Measurements from ENCODE around the gene LHB.

Gene LHB

DNA sequence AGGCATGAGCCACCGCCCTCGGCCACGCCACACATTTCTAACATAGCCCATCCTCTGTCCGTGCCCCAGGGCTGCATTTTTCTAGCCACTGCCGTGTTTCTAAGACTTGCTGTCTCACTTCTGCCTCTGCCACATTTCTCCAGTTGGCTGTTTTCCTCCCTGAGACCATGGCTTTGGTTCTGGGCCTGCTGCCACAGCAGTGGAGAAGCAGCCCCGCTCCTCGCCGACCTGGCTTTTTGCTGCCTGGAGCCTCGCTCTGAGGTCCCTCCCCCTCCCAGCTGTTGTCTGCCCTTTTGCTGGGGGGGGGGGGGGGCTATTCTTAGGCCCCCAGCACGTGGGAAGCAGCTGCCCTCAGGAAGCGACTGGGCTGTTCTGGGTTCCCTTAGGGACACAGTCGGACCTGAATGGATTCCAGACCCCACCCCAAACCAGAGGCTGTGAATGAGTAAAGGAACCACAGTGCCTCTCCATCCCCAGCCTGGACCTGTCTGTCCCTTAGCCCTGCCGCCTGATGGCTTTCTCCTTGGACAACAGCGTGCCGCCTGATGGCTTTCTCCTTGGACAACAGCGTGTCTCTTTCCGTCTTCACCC, 27.1 kb downstream of the LHB start:
- Histone ChIP-seq H3K79me2 (ENCODE audit: insufficient read depth, low read length) (peaks cover 38% of the 10 kb centered on the region), H3K36me3 (ENCODE audit: insufficient read depth, low read length) (peaks cover 45% of the 10 kb centered on the region), H3K9ac (ENCODE audit: low read depth, low read length) (no peak overlapping the region), H3K4me2 (ENCODE audit: insufficient read depth, low read length) (no peak overlapping the region), H3K27me3 (ENCODE audit: insufficient read depth, low read length, poor library complexity) (no peaks in the 10 kb centered on the region), H3K27ac (ENCODE audit: low read length) (no peak overlapping the region), H3K4me1 (ENCODE audit: insufficient read depth, low read length) (peaks cover 29% of the 10 kb centered on the region), H3K9me3 (ENCODE audit: insufficient read depth, low read length, severe bottlenecking) (no peaks in the 10 kb centered on the region), H4K20me1 (ENCODE audit: insufficient read depth, low read length) (peaks cover 3% of the 10 kb centered on the region), H2AFZ (ENCODE audit: low read depth, low read length) (no peak overlapping the region), H3K4me3 (ENCODE audit: low read depth in 1 of 2, low read length in 2 of 2) (no peak overlapping the region)
- ATAC-seq (ENCODE audit: insufficient read depth, low read depth) (no peak), DNase-seq (no peak)
- no peak for TF ChIP-seq EZH2 (IDR thresholded peaks at IDR 0.05; ENCODE audit: borderline replicate concordance, low read depth, low read length, severe bottlenecking)
- TF ChIP-seq, protein P1, sequence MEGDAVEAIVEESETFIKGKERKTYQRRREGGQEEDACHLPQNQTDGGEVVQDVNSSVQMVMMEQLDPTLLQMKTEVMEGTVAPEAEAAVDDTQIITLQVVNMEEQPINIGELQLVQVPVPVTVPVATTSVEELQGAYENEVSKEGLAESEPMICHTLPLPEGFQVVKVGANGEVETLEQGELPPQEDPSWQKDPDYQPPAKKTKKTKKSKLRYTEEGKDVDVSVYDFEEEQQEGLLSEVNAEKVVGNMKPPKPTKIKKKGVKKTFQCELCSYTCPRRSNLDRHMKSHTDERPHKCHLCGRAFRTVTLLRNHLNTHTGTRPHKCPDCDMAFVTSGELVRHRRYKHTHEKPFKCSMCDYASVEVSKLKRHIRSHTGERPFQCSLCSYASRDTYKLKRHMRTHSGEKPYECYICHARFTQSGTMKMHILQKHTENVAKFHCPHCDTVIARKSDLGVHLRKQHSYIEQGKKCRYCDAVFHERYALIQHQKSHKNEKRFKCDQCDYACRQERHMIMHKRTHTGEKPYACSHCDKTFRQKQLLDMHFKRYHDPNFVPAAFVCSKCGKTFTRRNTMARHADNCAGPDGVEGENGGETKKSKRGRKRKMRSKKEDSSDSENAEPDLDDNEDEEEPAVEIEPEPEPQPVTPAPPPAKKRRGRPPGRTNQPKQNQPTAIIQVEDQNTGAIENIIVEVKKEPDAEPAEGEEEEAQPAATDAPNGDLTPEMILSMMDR (IDR thresholded peaks at IDR 0.05; ENCODE audit: borderline replicate concordance, extremely low read depth, low read length, poor library complexity, severe bottlenecking), result no peak

DNA sequence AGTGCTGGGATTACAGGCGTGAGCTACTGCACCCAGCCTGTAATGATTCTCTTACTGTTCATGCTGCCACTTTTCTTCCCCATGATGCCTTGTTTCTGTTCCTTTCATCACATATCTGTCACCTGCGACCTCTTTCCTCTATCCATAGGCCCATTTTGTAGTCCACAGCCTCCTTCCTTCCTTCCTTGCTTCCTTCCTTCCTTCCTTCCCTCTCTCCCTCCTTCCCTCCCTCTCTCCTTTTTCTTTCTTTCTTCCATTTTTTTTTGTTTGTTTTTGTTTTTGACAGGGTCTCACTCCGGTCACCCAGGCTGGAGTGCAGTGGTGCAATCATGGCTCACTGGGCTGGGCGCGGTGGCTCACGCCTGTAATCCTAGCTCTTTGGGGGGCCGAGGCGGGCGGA, 28.0 kb downstream of the LHB start:
- DNase-seq, result no peak
- H2AFZ ChIP-seq (ENCODE audit: low read depth, low read length), result no peak overlapping the region
- H3K27ac ChIP-seq (ENCODE audit: low read length), result no peak overlapping the region
- H3K79me2 ChIP-seq (ENCODE audit: insufficient read depth, low read length), result peaks cover 29% of the 10 kb centered on the region
- no peak overlapping the region for H3K4me3 ChIP-seq (ENCODE audit: low read depth in 1 of 2, low read length in 2 of 2)
- no peaks in the 10 kb centered on the region for H3K9me3 ChIP-seq (ENCODE audit: insufficient read depth, low read length, severe bottlenecking)
- H3K36me3 ChIP-seq (ENCODE audit: insufficient read depth, low read length), result peaks cover 48% of the 10 kb centered on the region
- H3K4me2 ChIP-seq (ENCODE audit: insufficient read depth, low read length), result no peak overlapping the region
- no peak for ATAC-seq (ENCODE audit: insufficient read depth, low read depth)
- TF ChIP-seq, protein P1 (IDR thresholded peaks at IDR 0.05; ENCODE audit: borderline replicate concordance, extremely low read depth, low read length, poor library complexity, severe bottlenecking), result no peak
- TF ChIP-seq EZH2 (IDR thresholded peaks at IDR 0.05; ENCODE audit: borderline replicate concordance, low read depth, low read length, severe bottlenecking), result no peak
- peaks cover 23% of the 10 kb centered on the region for H3K4me1 ChIP-seq (ENCODE audit: insufficient read depth, low read length)
- H3K9ac ChIP-seq (ENCODE audit: low read depth, low read length), result no peak overlapping the region
- peaks cover 3% of the 10 kb centered on the region; the same call in 1 of the 2 replicates for H4K20me1 ChIP-seq (ENCODE audit: insufficient read depth, low read length)
- no peaks in the 10 kb centered on the region for H3K27me3 ChIP-seq (ENCODE audit: insufficient read depth, low read length, poor library complexity)

DNA sequence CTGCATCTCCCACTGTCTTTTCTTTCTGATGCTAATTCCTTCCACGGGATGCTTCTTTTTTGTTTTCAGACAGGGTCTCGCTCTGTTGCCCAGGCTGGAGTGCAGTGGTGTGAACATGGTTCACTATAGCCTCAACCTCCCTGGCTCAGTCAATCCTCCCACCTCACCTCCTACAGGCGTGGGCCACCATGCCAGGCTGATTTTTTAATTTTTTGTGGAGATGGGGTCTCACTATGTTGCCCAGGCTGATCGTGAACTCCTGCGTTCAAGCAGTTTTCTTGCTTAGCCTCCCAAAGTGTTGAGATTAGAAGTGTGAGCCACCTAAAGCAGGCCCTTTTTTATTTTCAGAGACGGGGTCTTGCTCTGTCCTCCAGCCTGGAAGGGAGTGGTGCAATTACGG, 28.6 kb downstream of the LHB start:
- peaks cover 52% of the 10 kb centered on the region for H3K36me3 ChIP-seq (ENCODE audit: insufficient read depth, low read length)
- no peaks in the 10 kb centered on the region for H3K27me3 ChIP-seq (ENCODE audit: insufficient read depth, low read length, poor library complexity)
- H3K4me1 ChIP-seq (ENCODE audit: insufficient read depth, low read length), result peaks cover 23% of the 10 kb centered on the region

More for the DNA sequence above, 28.6 kb downstream of the LHB start:
- Histone ChIP-seq H3K9me3 (ENCODE audit: insufficient read depth, low read length, severe bottlenecking) (no peaks in the 10 kb centered on the region), H3K4me2 (ENCODE audit: insufficient read depth, low read length) (no peak overlapping the region), H3K27ac (ENCODE audit: low read length) (no peak overlapping the region), H2AFZ (ENCODE audit: low read depth, low read length) (no peak overlapping the region), H3K4me3 (ENCODE audit: low read depth in 1 of 2, low read length in 2 of 2) (no peak overlapping the region), H4K20me1 (ENCODE audit: insufficient read depth, low read length) (peaks cover 3% of the 10 kb centered on the region; the same call in 1 of the 2 replicates), H3K79me2 (ENCODE audit: insufficient read depth, low read length) (peaks cover 27% of the 10 kb centered on the region), H3K9ac (ENCODE audit: low read depth, low read length) (no peak overlapping the region)
- DNase-seq (no peak), ATAC-seq (ENCODE audit: insufficient read depth, low read depth) (no peak)
- no peak for TF ChIP-seq EZH2 (IDR thresholded peaks at IDR 0.05; ENCODE audit: borderline replicate concordance, low read depth, low read length, severe bottlenecking)
- TF ChIP-seq, protein P1 (IDR thresholded peaks at IDR 0.05; ENCODE audit: borderline replicate concordance, extremely low read depth, low read length, poor library complexity, severe bottlenecking), result no peak
